Measurements from ENCODE around the gene ATRN. TPM values are rescaled to one million over a fixed set of nuclear protein-coding genes. Genes with fewer than 3 reads are reported as not detected.

The ATRN gene
- total and polyA plus RNA-seq, 4 donors: 8.4 to 104 (median 46.0) TPM

- WGBS: 73% methylated on average over 16 of the region's 16 CpGs
- no peak overlapping the region for H3K27ac ChIP-seq (ENCODE audit: low read depth in 1 of 2, low read length in 2 of 2)
- peaks cover 2 to 14% (median 11%) of the 10 kb centered on the region in 4 donors for H3K36me3 ChIP-seq (ENCODE audit: control insufficient read depth in 4 of 4, insufficient read depth in 3 of 4, low read depth in 1 of 4, low read length in 3 of 4)
- no peak overlapping the region for H3K4me3 ChIP-seq (ENCODE audit: low read depth in 1 of 3, low read length in 3 of 3)
- peaks cover 0 to 32% (median 20%) of the 10 kb centered on the region in 4 donors for H3K4me1 ChIP-seq (ENCODE audit: control insufficient read depth in 4 of 4, insufficient read depth in 4 of 4, low read length in 3 of 4)
- H3K27me3 ChIP-seq (ENCODE audit: control insufficient read depth in 4 of 4, insufficient read depth in 4 of 4, low read length in 3 of 4): no peaks in the 10 kb centered on the region
- DNase-seq (ENCODE audit: low spot score): no peak
- no peak overlapping the region for H3K9ac ChIP-seq (ENCODE audit: low read depth in 1 of 2, low read length in 2 of 2)
- no peaks in the 10 kb centered on the region for H3K9me3 ChIP-seq (ENCODE audit: control insufficient read depth in 4 of 4, low read length in 3 of 4)
- TF ChIP-seq ATF3 (IDR thresholded peaks at IDR 0.05) (no peak), HNF4G (IDR thresholded peaks at IDR 0.05) (peak; percentile 70), EGR1 (IDR thresholded peaks at IDR 0.05; ENCODE audit: low read depth in 2 of 2) (no peak), SP1 (IDR thresholded peaks at IDR 0.05) (peak; percentile 72), YY1 (IDR thresholded peaks at IDR 0.05) (no peak), RAD21 (IDR thresholded peaks at IDR 0.05) (peak; percentile 10 to 33), GABPA (IDR thresholded peaks at IDR 0.05 in 1 of 2, conservative IDR thresholded peaks at IDR 0.05 in 1 of 2) (no peak), TAF1 (conservative IDR thresholded peaks at IDR 0.05) (no peak), HNF4A (conservative IDR thresholded peaks at IDR 0.05) (peak; percentile 91 to 97), MAX (IDR thresholded peaks at IDR 0.05) (peak; percentile 54), FOXA1 (IDR thresholded peaks at IDR 0.05) (no peak), FOXA2 (IDR thresholded peaks at IDR 0.05) (peak; percentile 86), CTCF (IDR thresholded peaks at IDR 0.05; ENCODE audit: low read depth, low read length, missing input control) (no peak), ZBTB33 (IDR thresholded peaks at IDR 0.05) (peak; percentile 45), REST (IDR thresholded peaks at IDR 0.05) (no peak), JUND (IDR thresholded peaks at IDR 0.05) (peak; percentile 51 to 77), RXRA (IDR thresholded peaks at IDR 0.05) (peak; percentile 77 to 87), NR2F2 (IDR thresholded peaks at IDR 0.05) (peak; percentile 24)
These were observed 157.9 kb downstream of the ATRN start for GRCh38 chr20:3628502-3629314.

Measured in liver (tissue), 9 donors.